Cortex of kidney (tissue), 1 donor: ENCODE data around the gene CCDC127.

Source experiments
- DNase-seq: peaks from one replicate; lab custom pipeline; 2025; lab: John Stamatoyannopoulos, UW

The CCDC127 gene

GRCh38 chr5:158807-159447 lies 59.0 kb downstream of the CCDC127 start:
- no peak for DNase-seq

GRCh38 chr5:157801-158200 lies 60.2 kb downstream of the CCDC127 start:
- DNase-seq, result no peak

DNA sequence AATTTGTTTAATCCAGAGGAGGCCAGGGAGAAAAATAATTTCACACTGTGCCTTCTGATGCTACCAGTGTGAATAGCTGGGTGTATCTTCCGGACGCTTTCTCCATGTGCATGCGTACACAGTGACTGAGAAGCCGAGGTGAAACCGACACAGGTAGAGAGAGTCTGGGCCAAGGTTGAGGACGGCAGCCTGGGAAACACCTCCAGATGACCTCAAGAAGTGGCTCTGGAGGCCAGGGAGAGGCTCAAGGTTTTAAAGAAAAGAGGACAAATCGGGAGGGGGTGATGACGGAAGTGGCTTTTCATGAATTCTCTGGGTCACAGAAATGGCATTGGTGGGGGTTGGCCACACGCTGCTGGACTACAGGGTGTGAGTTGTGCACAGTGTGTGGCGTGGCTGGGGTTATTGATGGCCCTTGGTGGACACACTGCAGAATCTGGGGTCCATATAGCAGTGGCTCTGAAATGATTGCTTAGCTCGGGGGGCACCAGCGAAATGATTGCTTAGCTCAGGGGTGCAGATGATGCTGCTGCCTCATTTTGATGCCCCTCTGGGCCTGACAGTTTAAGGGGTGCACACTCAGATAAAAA lies 60.7 kb downstream of the CCDC127 start:
- no peak for DNase-seq

GRCh38 chr5:156411-157072 lies 61.4 kb downstream of the CCDC127 start:
- DNase-seq, result no peak

GRCh38 chr5:155651-156410 lies 62.1 kb downstream of the CCDC127 start:
- no peak for DNase-seq

DNA sequence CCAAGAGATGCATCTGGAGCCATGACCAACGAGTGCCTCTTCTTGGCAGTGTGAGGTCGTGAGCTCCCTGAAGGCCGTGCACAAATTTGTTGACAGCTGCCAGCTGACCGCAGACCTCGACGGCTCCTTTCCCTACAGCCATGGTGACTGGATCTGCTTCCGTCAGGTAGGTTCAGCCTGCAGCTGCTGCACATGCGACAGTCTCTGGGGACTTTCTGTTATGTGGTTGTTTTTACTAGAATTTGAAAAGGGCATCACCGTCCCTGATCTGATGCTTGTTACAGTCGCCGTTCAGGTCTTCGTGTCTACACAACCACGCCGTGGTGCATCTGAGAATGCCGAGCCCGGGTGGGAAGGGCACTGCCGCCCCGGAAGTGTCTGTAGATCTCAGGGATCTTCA lies 63.1 kb downstream of the CCDC127 start:
- no peak for DNase-seq

DNA sequence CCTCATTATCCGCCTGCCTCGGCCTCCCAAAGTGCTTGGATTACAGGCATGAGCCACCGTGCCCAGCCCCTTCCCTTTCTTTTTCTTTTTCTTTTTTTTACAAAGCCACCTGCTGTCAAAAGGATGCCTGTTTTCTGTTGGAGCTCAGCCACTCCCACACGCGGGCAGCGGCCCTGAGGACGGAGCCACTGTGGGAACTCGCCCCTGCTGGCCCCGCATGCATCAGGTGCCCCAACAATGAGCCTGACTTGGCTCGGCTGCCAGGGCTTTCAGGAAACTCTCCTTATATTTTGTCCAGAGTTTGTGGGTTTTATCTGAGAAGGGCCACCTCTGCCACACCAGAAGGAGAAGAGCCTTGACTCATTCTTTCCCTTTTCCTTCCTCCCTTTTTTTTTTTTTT lies 63.7 kb downstream of the CCDC127 start:
- DNase-seq, result no peak

DNA sequence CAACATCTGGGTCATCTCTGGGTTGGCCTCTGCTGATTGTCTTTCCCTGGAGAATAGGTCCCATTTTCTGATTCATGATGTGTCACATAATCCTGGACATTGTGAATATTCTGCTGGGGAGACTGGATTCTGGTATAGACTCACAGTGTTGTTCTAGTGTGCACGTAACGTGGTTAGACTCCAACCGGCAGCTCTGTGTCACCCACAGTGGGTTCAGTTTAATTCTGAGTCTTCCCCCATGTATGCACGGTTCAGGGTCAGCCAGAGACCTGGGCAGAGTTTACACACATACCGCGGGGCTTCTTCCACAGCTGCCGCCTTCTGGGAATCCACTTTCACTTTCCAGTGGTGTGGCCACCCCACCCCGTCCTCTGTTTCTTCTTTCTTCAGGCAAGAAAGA lies 64.7 kb downstream of the CCDC127 start:
- DNase-seq, result no peak

GRCh38 chr5:152077-152476 lies 65.9 kb downstream of the CCDC127 start:
- no peak for DNase-seq

DNA sequence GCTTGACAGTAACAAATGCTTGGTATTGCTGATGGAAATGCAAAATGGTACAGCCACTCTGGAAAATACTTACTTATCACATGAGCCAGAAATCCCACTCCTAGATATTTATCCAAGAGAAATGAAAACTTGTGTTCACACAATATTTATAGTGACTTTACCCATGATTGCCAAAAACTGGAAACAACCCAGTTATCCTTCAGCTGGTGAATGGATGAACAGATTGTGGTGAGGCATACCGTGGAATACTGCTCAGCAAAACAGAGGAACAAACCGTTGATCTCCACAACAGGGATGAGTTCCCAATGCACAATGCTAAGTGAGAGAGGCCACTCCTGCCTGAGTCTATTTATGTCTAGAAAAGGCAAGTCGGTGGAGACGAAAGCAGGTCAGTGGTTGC lies 67.2 kb downstream of the CCDC127 start:
- DNase-seq, result no peak

GRCh38 chr5:149745-150485 lies 68.0 kb downstream of the CCDC127 start:
- no peak for DNase-seq

GRCh38 chr5:147751-148150 lies 70.2 kb downstream of the CCDC127 start:
- no peak for DNase-seq
